Erythroblast (primary cell): ENCODE measurements around the gene ZNF433.

Experiments used
- DNase-seq, 2 experiments: peaks; one replicate each; lab custom pipeline; 2025; lab: John Stamatoyannopoulos, UW
- GATA1 ChIP-seq: IDR thresholded peaks from 2 replicates; pipeline ENCODE4 v1.6.1; 2011; ENCODE audit warnings: low read depth, mild to moderate bottlenecking, control low read depth, low read length, moderate library complexity
- POLR2A ChIP-seq: IDR thresholded peaks from 2 replicates; pipeline ENCODE4 v1.6.1; 2011; ENCODE audit warnings: mild to moderate bottlenecking, low read length

ZNF433 gene

GRCh38 chr19:11973019-11973810 lies 62.3 kb downstream of the ZNF433 start:
- no peak for DNase-seq
- TF ChIP-seq POLR2A = no peak
- no peak for TF ChIP-seq GATA1

GRCh38 chr19:11971041-11971440 lies 64.4 kb downstream of the ZNF433 start:
- DNase-seq = no peak
- TF ChIP-seq POLR2A (no peak), GATA1 (no peak)

DNA sequence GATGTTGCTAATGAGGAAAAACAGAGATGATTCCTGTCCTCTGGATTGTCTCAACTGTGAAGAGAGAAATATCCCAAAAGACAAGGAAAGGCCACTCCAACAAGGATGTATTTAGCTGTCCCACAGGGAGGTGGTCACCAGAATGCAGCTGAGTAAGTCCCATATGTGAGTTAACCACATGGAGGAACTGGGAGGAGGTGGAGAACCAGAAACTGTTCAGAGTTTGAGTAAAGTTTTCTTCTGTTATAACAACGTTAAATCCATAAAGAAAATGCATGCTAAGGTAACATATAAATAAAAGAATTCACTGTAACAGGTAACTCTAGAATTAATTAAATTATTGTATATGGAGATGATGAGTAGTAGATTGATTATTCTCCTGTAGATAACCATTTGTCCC lies 65.3 kb downstream of the ZNF433 start:
- no peak for DNase-seq
- TF ChIP-seq GATA1 (no peak), POLR2A (no peak)

DNA sequence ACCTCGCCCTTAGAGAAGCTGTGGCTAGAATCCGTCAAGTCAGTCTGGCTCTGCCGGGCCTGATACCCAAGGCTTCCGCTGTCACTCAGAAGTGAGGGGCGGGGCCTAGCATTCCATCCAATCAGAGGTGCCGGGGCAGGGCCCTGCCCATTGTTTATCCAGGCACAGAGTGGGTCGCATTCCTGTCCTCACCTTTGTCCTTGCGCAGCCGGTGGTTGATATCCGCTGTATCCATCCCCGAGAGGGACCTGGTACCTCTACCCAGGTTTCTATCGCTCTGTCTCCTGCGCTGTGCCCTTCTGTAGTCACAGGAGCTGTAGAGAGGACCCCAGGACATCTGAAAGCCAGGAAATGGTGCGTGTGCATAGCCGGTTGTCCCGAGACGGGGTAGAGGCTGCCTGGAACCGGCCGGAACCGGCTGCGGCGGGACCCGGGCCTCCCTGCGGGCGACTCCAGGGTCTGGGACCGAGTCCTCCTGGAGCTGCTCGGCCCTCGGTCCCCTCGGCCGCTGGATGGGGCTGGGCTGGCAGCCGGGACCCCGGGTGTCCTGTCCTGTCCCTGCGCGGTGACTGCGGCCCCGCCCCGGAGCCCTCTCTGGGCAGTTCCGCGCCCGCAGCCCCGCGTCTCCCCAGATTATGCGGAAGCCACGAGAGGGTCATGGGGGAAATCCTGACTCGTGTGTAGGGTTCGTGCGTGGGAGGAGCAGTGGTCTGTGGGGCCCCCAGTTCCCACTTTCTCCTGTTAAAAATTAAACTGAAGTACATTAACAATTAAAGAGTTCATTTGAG lies 70.4 kb downstream of the ZNF433 start, which contains the start of gene ZNF763:
TSS of gene ZNF763 (plus strand) at position 183 of the 788 bp plus-strand sequence. CDS start at position 352, 169 bp downstream.
- TF ChIP-seq POLR2A (peak; percentile 83), GATA1 (no peak)
- DNase-seq = peak; percentile 91 to 93
